ENCODE data around the gene ZNF586. TPM values are rescaled to one million over a fixed set of nuclear protein-coding genes. Genes with fewer than 3 reads are reported as not detected.
A peak's percentile ranks its signal among the peaks of the same experiment; 100 is the strongest.
"Not testable (repeated sequence)": the region's sequence is repeated elsewhere in the genome, so short reads cannot be mapped to it uniquely, and the experiment has no call there.

Gene ZNF586
- total RNA-seq, 6 donors from 2014 or later, result 13.2 to 30.4 (median 19.6) TPM

- 95 to 97% methylated on average over 14 of the region's 14 CpGs for WGBS, 2 donors
- Histone ChIP-seq H3K4me3 (no peak overlapping the region), H3K9me3 (no peaks in the 10 kb centered on the region), H3K27me3 (no peaks in the 10 kb centered on the region), H3K27ac (no peak overlapping the region), H3K4me1 (peaks cover 20 to 27% (median 22%) of the 10 kb centered on the region in 4 donors), H3K36me3 (no peaks in the 10 kb centered on the region)
- no peak for DNase-seq
- ATAC-seq (ENCODE audit: low FRiP score in 2 of 2), result no peak
- no peak for TF ChIP-seq EP300 (IDR thresholded peaks at IDR 0.05)
- TF ChIP-seq CTCF (IDR thresholded peaks at IDR 0.05), result no peak
- TF ChIP-seq POLR2A (IDR thresholded peaks at IDR 0.05), result no peak
- TF ChIP-seq POLR2AphosphoS5 (IDR thresholded peaks at IDR 0.05), result no peak
These were observed 48.5 kb downstream of the ZNF586 start for GRCh38 chr19:57817976-57818375.

- 79 to 87% methylated on average over 7 of the region's 7 CpGs for WGBS, 2 donors
- H3K9me3 ChIP-seq, result no peaks in the 10 kb centered on the region
- ATAC-seq (ENCODE audit: low FRiP score in 2 of 2) (no peak), DNase-seq (no peak)
- H3K4me3 ChIP-seq, result no peak overlapping the region
- H3K27me3 ChIP-seq, result no peaks in the 10 kb centered on the region
- H3K4me1 ChIP-seq, result peaks cover 20 to 25% (median 23%) of the 10 kb centered on the region in 4 donors
- H3K36me3 ChIP-seq, result no peaks in the 10 kb centered on the region
- no peak overlapping the region for H3K27ac ChIP-seq
- TF ChIP-seq EP300 (IDR thresholded peaks at IDR 0.05), result no peak
- TF ChIP-seq POLR2A (IDR thresholded peaks at IDR 0.05), result no peak
- no peak for TF ChIP-seq CTCF (IDR thresholded peaks at IDR 0.05)
- no peak for TF ChIP-seq POLR2AphosphoS5 (IDR thresholded peaks at IDR 0.05)
These were observed 48.9 kb downstream of the ZNF586 start for GRCh38 chr19:57818378-57818777.

- DNase-seq (peak; percentile 88 to 93), ATAC-seq (ENCODE audit: low FRiP score in 2 of 2) (peak; percentile 94)
- Histone ChIP-seq H3K27ac (peak overlapping the region; percentile 74 to 83 (median 78)), H3K4me3 (peak overlapping the region; percentile 61 to 78 (median 73)), H3K27me3 (no peaks in the 10 kb centered on the region), H3K36me3 (peaks cover 0 to 4% (median 0%) of the 10 kb centered on the region in 4 donors), H3K9me3 (no peaks in the 10 kb centered on the region), H3K4me1 (peaks cover 13 to 20% (median 16%) of the 10 kb centered on the region in 4 donors)
- TF ChIP-seq POLR2AphosphoS5 (IDR thresholded peaks at IDR 0.05) (peak; percentile 50 to 71), CTCF (IDR thresholded peaks at IDR 0.05) (peak in 1 of 6 experiments; percentile 20), POLR2A (IDR thresholded peaks at IDR 0.05) (peak in 3 of 4 donors; percentile 24 to 59 (median 58)), EP300 (IDR thresholded peaks at IDR 0.05) (no peak)
- WGBS, 2 donors, result 0 to 1% methylated on average over 25 to 29 of the region's 44 CpGs
These were observed 50.1 kb downstream of the ZNF586 start for GRCh38 chr19:57819475-57820148.

- H3K4me1 ChIP-seq, result peaks cover 8 to 17% (median 12%) of the 10 kb centered on the region in 4 donors
- no peaks in the 10 kb centered on the region for H3K27me3 ChIP-seq
- no peak for ATAC-seq (ENCODE audit: low FRiP score in 2 of 2)
- TF ChIP-seq EP300 (IDR thresholded peaks at IDR 0.05), result no peak
- TF ChIP-seq CTCF (IDR thresholded peaks at IDR 0.05), result no peak
- no peak for TF ChIP-seq POLR2A (IDR thresholded peaks at IDR 0.05)
- no peak for TF ChIP-seq POLR2AphosphoS5 (IDR thresholded peaks at IDR 0.05)
- DNase-seq, result no peak
- H3K36me3 ChIP-seq, result peaks cover 0 to 4% (median 0%) of the 10 kb centered on the region in 4 donors
- 77 to 81% methylated on average over 6 of the region's 6 CpGs for WGBS, 2 donors
- no peaks in the 10 kb centered on the region for H3K9me3 ChIP-seq
- H3K27ac ChIP-seq, result peak overlapping the region in 2 of 4 donors; percentile 74 to 81
- H3K4me3 ChIP-seq, result peak overlapping the region; percentile 61 to 78 (median 73)
These were observed 51.1 kb downstream of the ZNF586 start for GRCh38 chr19:57820599-57820998.

GRCh38 chr19:57821095-57821494, 51.6 kb downstream of the ZNF586 start:
- peaks cover 8 to 17% (median 12%) of the 10 kb centered on the region in 4 donors for H3K4me1 ChIP-seq
- H3K9me3 ChIP-seq; H3K27ac ChIP-seq; H3K27me3 ChIP-seq; H3K4me3 ChIP-seq; DNase-seq; H3K36me3 ChIP-seq; ATAC-seq (ENCODE audit: low FRiP score in 2 of 2): not testable (repeated sequence)
- WGBS, 2 donors, result 63 to 83% methylated on average over 1 to 2 of the region's 3 CpGs

- H3K27me3 ChIP-seq; H3K9me3 ChIP-seq; H3K36me3 ChIP-seq; ATAC-seq (ENCODE audit: low FRiP score in 2 of 2); H3K27ac ChIP-seq; DNase-seq; H3K4me3 ChIP-seq: not testable (repeated sequence)
- WGBS, 2 donors, result 98 to 100% methylated on average over 2 to 3 of the region's 3 CpGs
- H3K4me1 ChIP-seq, result peaks cover 8 to 17% (median 12%) of the 10 kb centered on the region in 4 donors
These were observed 52.0 kb downstream of the ZNF586 start for GRCh38 chr19:57821501-57821900.

GRCh38 chr19:57823155-57823554, 53.7 kb downstream of the ZNF586 start:
- not testable (repeated sequence) for DNase-seq; H3K9me3 ChIP-seq; H3K36me3 ChIP-seq; H3K27ac ChIP-seq; ATAC-seq (ENCODE audit: low FRiP score in 2 of 2); H3K27me3 ChIP-seq; H3K4me3 ChIP-seq
- 56 to 72% methylated on average over 2 of the region's 2 CpGs for WGBS, 2 donors
- H3K4me1 ChIP-seq, result peaks cover 8 to 17% (median 12%) of the 10 kb centered on the region in 4 donors

GRCh38 chr19:57823608-57824007, 54.1 kb downstream of the ZNF586 start:
- H3K4me1 ChIP-seq, result peaks cover 8 to 17% (median 12%) of the 10 kb centered on the region in 4 donors
- H3K36me3 ChIP-seq; ATAC-seq (ENCODE audit: low FRiP score in 2 of 2); H3K4me3 ChIP-seq; DNase-seq; H3K27ac ChIP-seq; H3K27me3 ChIP-seq; H3K9me3 ChIP-seq: not testable (repeated sequence)
- 55 to 68% methylated on average over 2 to 4 of the region's 4 CpGs for WGBS, 2 donors

Measured in upper lobe of left lung (tissue), 6 donors.